SK-N-SH (cell line): ENCODE data around the gene NEK7. TPM values are rescaled to one million over a fixed set of nuclear protein-coding genes. Genes with fewer than 3 reads are reported as not detected.

Source experiments
- CTCF ChIA-PET: fragments of 300-600, 350-600 bp; formaldehyde crosslinking; extraction: SDS; loops from one replicate; lab custom pipeline; 2021; lab: Yijun Ruan, JAX
- POLR2A ChIA-PET: fragments of 350-600 bp; sonication (Branson Sonifier 250); formaldehyde crosslinking; extraction: SDS; loops from one replicate; lab custom pipeline; 2020; ENCODE audit warnings: antibody characterized with exemption, inconsistent platforms; lab: Yijun Ruan, JAX
- DNase-seq: peaks from one replicate; pipeline ENCODE4 v3.0.0; 2012
- H2AFZ ChIP-seq: fragments of 200-600 bp; sonication (generic); 2 replicates; pipeline ENCODE4 v1.8.1; 2016; ENCODE audit warnings: antibody characterized with exemption, mild to moderate bottlenecking, low read depth
- H3F3A ChIP-seq: fragments of 200-600 bp; sonication (generic); replicated peaks from 2 replicates; pipeline ENCODE3; 2016; ENCODE audit warnings: antibody characterized with exemption, mild to moderate bottlenecking; ENCODE audit not compliant: insufficient read depth
- H3K27ac ChIP-seq, 2 experiments: fragments of 200-500 bp in 1 of 2; fragments of 200-600 bp in 1 of 2; sonication (Bioruptor generic) in 1 of 2; sonication (generic), shearing (Covaris generic) in 1 of 2; 2 replicates each; pipeline versions ENCODE4 v1.5.1 to v1.6.1; 2014 to 2016; ENCODE audit warnings: low read depth in 2 of 2, inconsistent platforms in 1 of 2, low read length in 1 of 2, mild to moderate bottlenecking in 1 of 2, mixed read lengths in 1 of 2
- H3K27me3 ChIP-seq: fragments of 200-600 bp; sonication (generic), shearing (Covaris generic); 2 replicates; pipeline ENCODE4 v1.6.1; 2016; ENCODE audit warnings: mixed run types; ENCODE audit not compliant: insufficient read depth
- H3K36me3 ChIP-seq, 2 experiments: fragments of 200-500 bp in 1 of 2; fragments of 200-600 bp in 1 of 2; sonication (Bioruptor generic) in 1 of 2; sonication (generic) in 1 of 2; replicated peaks in 1 of 2; 2 replicates each; pipeline versions ENCODE3 to v1.5.1; 2014 to 2016; ENCODE audit warnings: low read length in 1 of 2, mild to moderate bottlenecking in 1 of 2; ENCODE audit not compliant: insufficient read depth in 2 of 2, control insufficient read depth in 1 of 2
- H3K4me1 ChIP-seq, 2 experiments: fragments of 200-500 bp in 1 of 2; fragments of 200-600 bp in 1 of 2; sonication (Bioruptor generic) in 1 of 2; sonication (generic), shearing (Covaris generic) in 1 of 2; 2 replicates each; pipeline versions ENCODE4 v1.5.1 to v1.6.1; 2014 to 2016; ENCODE audit warnings: low read depth in 1 of 2, low read length in 1 of 2, mixed run types in 1 of 2; ENCODE audit not compliant: insufficient read depth in 2 of 2, control insufficient read depth in 1 of 2
- H3K4me2 ChIP-seq: fragments of 200-600 bp; sonication (generic), shearing (Covaris generic); 2 replicates; pipeline ENCODE4 v1.6.1; 2017; ENCODE audit warnings: mixed run types
- H3K4me3 ChIP-seq, 2 experiments: fragments of 200-500 bp in 1 of 2; fragments of 200-600 bp in 1 of 2; sonication (Bioruptor generic) in 1 of 2; sonication (generic), shearing (Covaris generic) in 1 of 2; 2 replicates each; pipeline versions ENCODE4 v1.5.1 to v1.8.1; 2014 to 2016; ENCODE audit warnings: low read depth in 2 of 2, inconsistent platforms in 1 of 2, low read length in 1 of 2, mild to moderate bottlenecking in 1 of 2, mixed read lengths in 1 of 2, moderate library complexity in 1 of 2
- H3K79me2 ChIP-seq: fragments of 200-600 bp; sonication (generic); 2 replicates; pipeline ENCODE4 v1.8.1; 2017; ENCODE audit warnings: mild to moderate bottlenecking; ENCODE audit not compliant: insufficient read depth
- H3K9ac ChIP-seq: fragments of 200-600 bp; sonication (generic); 2 replicates; pipeline ENCODE4 v1.6.1; 2017; ENCODE audit warnings: mixed run types
- H3K9me2 ChIP-seq: fragments of 200-600 bp; sonication (generic); 2 replicates; pipeline ENCODE4 v1.6.1; 2017; ENCODE audit warnings: mixed run types
- H3K9me3 ChIP-seq: fragments of 200-600 bp; sonication (generic); 2 replicates; pipeline ENCODE4 v1.6.1; 2017; ENCODE audit warnings: mixed run types, mild to moderate bottlenecking, moderate library complexity
- H4K20me1 ChIP-seq: fragments of 200-600 bp; sonication (generic); 2 replicates; pipeline ENCODE4 v1.6.1; 2017; ENCODE audit warnings: mild to moderate bottlenecking, mixed run types; ENCODE audit not compliant: insufficient read depth
- EP300 ChIP-seq, 2 experiments: IDR thresholded peaks; 2 replicates each; pipeline versions ENCODE4 v1.4.0 to v1.6.1; 2012; ENCODE audit warnings: borderline replicate concordance in 1 of 2, low read depth in 1 of 2, low read length in 1 of 2
- FOSL2 ChIP-seq: IDR thresholded peaks from 2 replicates; pipeline ENCODE4 v1.4.0; 2012; ENCODE audit warnings: low read depth, mild to moderate bottlenecking, moderate library complexity, borderline replicate concordance
- FOXJ3 ChIP-seq: sonication (generic); formaldehyde crosslinking; IDR thresholded peaks from 2 replicates; pipeline ENCODE4 v1.5.1; 2020; ENCODE audit warnings: mild to moderate bottlenecking, missing genetic modification reagents
- GABPA ChIP-seq: IDR thresholded peaks from 2 replicates; pipeline ENCODE4 v1.4.0; 2012; ENCODE audit warnings: low read depth, mild to moderate bottlenecking
- GATA2 ChIP-seq: sonication (generic); formaldehyde crosslinking; IDR thresholded peaks from 2 replicates; pipeline ENCODE4 v1.5.0; 2020; ENCODE audit warnings: mild to moderate bottlenecking, missing genetic modification reagents
- IRF3 ChIP-seq: fragments of 150-350 bp; IDR thresholded peaks from 2 replicates; pipeline ENCODE4 v1.6.1; 2016; ENCODE audit warnings: mild to moderate bottlenecking, low read depth, low read length
- JUND ChIP-seq: IDR thresholded peaks from 2 replicates; pipeline ENCODE4 v1.4.0; 2012
- MAX ChIP-seq: IDR thresholded peaks from 2 replicates; pipeline ENCODE4 v1.4.0; 2012; ENCODE audit warnings: low read depth
- MXI1 ChIP-seq: IDR thresholded peaks from 2 replicates; pipeline ENCODE4 v1.6.1; 2012; ENCODE audit warnings: mild to moderate bottlenecking, low read depth, low read length, improper control_type of control experiment
- RCOR1 ChIP-seq: fragments of 150-350 bp; IDR thresholded peaks from 2 replicates; pipeline ENCODE4 v1.6.1; 2017; ENCODE audit warnings: antibody characterized with exemption, low read length
- RXRA ChIP-seq: IDR thresholded peaks from 2 replicates; pipeline ENCODE4 v1.4.0; 2012; ENCODE audit warnings: low read depth, mild to moderate bottlenecking, borderline replicate concordance
- SMC3 ChIP-seq: IDR thresholded peaks from 2 replicates; pipeline ENCODE4 v1.6.1; 2012; ENCODE audit warnings: low read depth, low read length, improper control_type of control experiment
- TAF1 ChIP-seq: IDR thresholded peaks from 2 replicates; pipeline ENCODE4 v1.6.1; 2012; ENCODE audit warnings: low read depth, mild to moderate bottlenecking, low read length, moderate library complexity, borderline replicate concordance
- TCF12 ChIP-seq: IDR thresholded peaks from 2 replicates; pipeline ENCODE4 v1.4.0; 2012
- TEAD4 ChIP-seq: IDR thresholded peaks from 2 replicates; pipeline ENCODE4 v1.4.0; 2012; ENCODE audit warnings: mild to moderate bottlenecking, borderline replicate concordance; ENCODE audit not compliant: insufficient read depth
- USF2 ChIP-seq: fragments of 150-350 bp; IDR thresholded peaks from 2 replicates; pipeline ENCODE4 v1.6.1; 2017; ENCODE audit warnings: antibody characterized with exemption, low read length, low read depth, borderline replicate concordance
- WGBS: methylation state at CpG from one replicate; pipeline ENCODE4 v1.1.6; 2017; ENCODE audit warnings: low lambda C conversion rate; 5-methylcytosine and 5-hydroxymethylcytosine counted together
- polyA plus RNA-seq, 3 experiments: library from polyadenylated mRNA; depleted of rRNA; stranded (reverse); fragments of >200 nt; gene quantifications; 2 replicates each; pipeline ENCODE4 v1.2.3, GENCODE V29; 2012
- TF ChIP-seq, protein P1 (sequence below): IDR thresholded peaks from 2 replicates; pipeline ENCODE4; 2012
- TF ChIP-seq, protein P2 (sequence below): fragments of 200-600 bp; sonication (generic); IDR thresholded peaks from 2 replicates; pipeline ENCODE4 v1.6.1; 2017; ENCODE audit warnings: antibody characterized with exemption, mild to moderate bottlenecking, moderate library complexity
- TF ChIP-seq, protein P3 (sequence below): IDR thresholded peaks from 2 replicates; pipeline ENCODE4 v1.6.1; 2012; ENCODE audit warnings: mild to moderate bottlenecking, low read depth, low read length, moderate library complexity

Gene NEK7
- polyA plus RNA-seq, 1 of the 3 experiments (the other 2 are of a cell fraction), result 85.8 TPM

DNA sequence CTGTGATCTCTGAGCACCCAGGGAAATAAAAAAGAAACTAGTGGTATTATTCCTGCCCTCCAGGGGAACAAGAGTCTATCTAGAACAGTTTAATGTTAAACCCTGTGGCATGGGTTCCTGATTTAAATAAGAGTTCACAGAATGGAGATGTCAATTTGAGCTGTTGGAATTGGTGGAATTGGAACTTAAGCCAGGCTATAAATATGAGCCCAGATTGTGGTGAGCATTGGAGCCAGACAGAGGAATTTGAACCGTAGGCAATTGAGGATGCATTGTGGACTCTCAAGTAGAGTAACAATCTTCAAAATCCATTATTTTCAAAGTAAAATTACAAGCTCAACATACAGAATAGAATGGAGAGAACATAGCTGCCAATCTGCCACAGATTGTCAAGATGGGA lies 98.2 kb downstream of the NEK7 start:
- Histone ChIP-seq H3K4me1 (peaks cover 14 to 33% of the 10 kb centered on the region in 2 experiments; a peak in 2 of 4 replicates), H3K27me3 (no peaks in the 10 kb centered on the region), H3K36me3 (peaks cover 17 to 38% of the 10 kb centered on the region in 2 experiments), H3K9me3 (no peaks in the 10 kb centered on the region), H3K4me2 (peak overlapping the region; percentile 23), H3F3A (peaks cover 68% of the 10 kb centered on the region), H3K79me2 (peaks cover 93% of the 10 kb centered on the region), H3K9me2 (no peaks in the 10 kb centered on the region), H3K4me3 (no peak overlapping the region), H4K20me1 (no peaks in the 10 kb centered on the region), H3K27ac (peak overlapping the region; percentile 50; a peak in 3 of 4 replicates), H2AFZ (no peak overlapping the region), H3K9ac (no peak overlapping the region)
- TF ChIP-seq IRF3 (no peak), GABPA (no peak), JUND (no peak)
- TF ChIP-seq, protein P1, sequence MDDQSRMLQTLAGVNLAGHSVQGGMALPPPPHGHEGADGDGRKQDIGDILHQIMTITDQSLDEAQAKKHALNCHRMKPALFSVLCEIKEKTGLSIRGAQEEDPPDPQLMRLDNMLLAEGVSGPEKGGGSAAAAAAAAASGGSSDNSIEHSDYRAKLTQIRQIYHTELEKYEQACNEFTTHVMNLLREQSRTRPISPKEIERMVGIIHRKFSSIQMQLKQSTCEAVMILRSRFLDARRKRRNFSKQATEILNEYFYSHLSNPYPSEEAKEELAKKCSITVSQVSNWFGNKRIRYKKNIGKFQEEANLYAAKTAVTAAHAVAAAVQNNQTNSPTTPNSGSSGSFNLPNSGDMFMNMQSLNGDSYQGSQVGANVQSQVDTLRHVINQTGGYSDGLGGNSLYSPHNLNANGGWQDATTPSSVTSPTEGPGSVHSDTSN, result no peak
- WGBS, result 74% methylated on average over 1 of the region's 1 CpG
- DNase-seq, result no peak
- ChIA-PET CTCF (interaction anchor here (0.8 to 1.2 kb wide), 2 partner anchors 10 to 20 kb away, joined by 3 read pairs; no protein-coding TSS in a partner anchor), POLR2A (no interaction called here)

DNA sequence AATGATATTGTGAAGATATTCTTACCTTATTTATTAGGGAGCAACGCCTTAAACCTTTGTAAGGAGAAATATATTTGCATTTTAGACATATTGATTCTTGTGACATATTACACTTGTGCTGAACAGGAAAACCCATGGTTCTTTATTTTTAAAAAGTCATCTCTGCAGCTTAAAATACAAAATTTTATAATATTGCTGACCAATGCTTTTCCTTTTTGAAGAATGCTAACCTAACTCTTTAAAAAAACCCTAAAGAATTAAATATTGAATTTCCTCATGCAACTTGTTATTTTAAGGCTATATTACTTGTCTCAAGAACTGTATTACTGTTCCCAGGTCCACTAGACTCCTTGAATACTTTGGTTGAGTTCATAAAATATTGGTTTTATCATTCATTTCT lies 99.0 kb downstream of the NEK7 start:
- Histone ChIP-seq H4K20me1 (no peaks in the 10 kb centered on the region), H3F3A (peaks cover 74% of the 10 kb centered on the region), H3K9ac (no peak overlapping the region), H3K79me2 (peaks cover 94% of the 10 kb centered on the region), H2AFZ (no peak overlapping the region), H3K4me3 (no peak overlapping the region), H3K4me2 (no peak overlapping the region), H3K27me3 (no peaks in the 10 kb centered on the region), H3K9me3 (no peaks in the 10 kb centered on the region), H3K27ac (peak overlapping the region; percentile 28 to 50; a peak in 2 of 4 replicates), H3K4me1 (peaks cover 20 to 40% of the 10 kb centered on the region in 2 experiments; a peak in 2 of 4 replicates), H3K36me3 (peaks cover 17 to 38% of the 10 kb centered on the region in 2 experiments), H3K9me2 (no peaks in the 10 kb centered on the region)
- DNase-seq, result no peak
- CTCF ChIA-PET, result interaction anchor here (1.2 kb wide), 1 partner anchor 20 kb away, joined by 3 read pairs; no protein-coding TSS in a partner anchor
- POLR2A ChIA-PET, result no interaction called here
- WGBS, result 85% methylated on average over 1 of the region's 1 CpG
- TF ChIP-seq RCOR1 (no peak), MXI1 (no peak), USF2 (no peak), SMC3 (no peak), TEAD4 (no peak), TAF1 (no peak), FOXJ3 (CRISPR knock-in tag) (no peak), FOSL2 (no peak), EP300 (IDR thresholded peaks at IDR 0.05; ENCODE audit: borderline replicate concordance in 1 of 2, low read depth in 1 of 2, low read length in 1 of 2) (no peak), GATA2 (CRISPR knock-in tag) (no peak), MAX (no peak), TCF12 (no peak), RXRA (no peak)
- TF ChIP-seq, protein P2, sequence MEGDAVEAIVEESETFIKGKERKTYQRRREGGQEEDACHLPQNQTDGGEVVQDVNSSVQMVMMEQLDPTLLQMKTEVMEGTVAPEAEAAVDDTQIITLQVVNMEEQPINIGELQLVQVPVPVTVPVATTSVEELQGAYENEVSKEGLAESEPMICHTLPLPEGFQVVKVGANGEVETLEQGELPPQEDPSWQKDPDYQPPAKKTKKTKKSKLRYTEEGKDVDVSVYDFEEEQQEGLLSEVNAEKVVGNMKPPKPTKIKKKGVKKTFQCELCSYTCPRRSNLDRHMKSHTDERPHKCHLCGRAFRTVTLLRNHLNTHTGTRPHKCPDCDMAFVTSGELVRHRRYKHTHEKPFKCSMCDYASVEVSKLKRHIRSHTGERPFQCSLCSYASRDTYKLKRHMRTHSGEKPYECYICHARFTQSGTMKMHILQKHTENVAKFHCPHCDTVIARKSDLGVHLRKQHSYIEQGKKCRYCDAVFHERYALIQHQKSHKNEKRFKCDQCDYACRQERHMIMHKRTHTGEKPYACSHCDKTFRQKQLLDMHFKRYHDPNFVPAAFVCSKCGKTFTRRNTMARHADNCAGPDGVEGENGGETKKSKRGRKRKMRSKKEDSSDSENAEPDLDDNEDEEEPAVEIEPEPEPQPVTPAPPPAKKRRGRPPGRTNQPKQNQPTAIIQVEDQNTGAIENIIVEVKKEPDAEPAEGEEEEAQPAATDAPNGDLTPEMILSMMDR, result no peak
- TF ChIP-seq, protein P3, sequence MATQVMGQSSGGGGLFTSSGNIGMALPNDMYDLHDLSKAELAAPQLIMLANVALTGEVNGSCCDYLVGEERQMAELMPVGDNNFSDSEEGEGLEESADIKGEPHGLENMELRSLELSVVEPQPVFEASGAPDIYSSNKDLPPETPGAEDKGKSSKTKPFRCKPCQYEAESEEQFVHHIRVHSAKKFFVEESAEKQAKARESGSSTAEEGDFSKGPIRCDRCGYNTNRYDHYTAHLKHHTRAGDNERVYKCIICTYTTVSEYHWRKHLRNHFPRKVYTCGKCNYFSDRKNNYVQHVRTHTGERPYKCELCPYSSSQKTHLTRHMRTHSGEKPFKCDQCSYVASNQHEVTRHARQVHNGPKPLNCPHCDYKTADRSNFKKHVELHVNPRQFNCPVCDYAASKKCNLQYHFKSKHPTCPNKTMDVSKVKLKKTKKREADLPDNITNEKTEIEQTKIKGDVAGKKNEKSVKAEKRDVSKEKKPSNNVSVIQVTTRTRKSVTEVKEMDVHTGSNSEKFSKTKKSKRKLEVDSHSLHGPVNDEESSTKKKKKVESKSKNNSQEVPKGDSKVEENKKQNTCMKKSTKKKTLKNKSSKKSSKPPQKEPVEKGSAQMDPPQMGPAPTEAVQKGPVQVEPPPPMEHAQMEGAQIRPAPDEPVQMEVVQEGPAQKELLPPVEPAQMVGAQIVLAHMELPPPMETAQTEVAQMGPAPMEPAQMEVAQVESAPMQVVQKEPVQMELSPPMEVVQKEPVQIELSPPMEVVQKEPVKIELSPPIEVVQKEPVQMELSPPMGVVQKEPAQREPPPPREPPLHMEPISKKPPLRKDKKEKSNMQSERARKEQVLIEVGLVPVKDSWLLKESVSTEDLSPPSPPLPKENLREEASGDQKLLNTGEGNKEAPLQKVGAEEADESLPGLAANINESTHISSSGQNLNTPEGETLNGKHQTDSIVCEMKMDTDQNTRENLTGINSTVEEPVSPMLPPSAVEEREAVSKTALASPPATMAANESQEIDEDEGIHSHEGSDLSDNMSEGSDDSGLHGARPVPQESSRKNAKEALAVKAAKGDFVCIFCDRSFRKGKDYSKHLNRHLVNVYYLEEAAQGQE, result no peak
